HEK293 (cell line): ENCODE data around the gene THAP4.

Experiments
- GLIS1 ChIP-seq: fragments of 450-650 bp; formaldehyde crosslinking; IDR thresholded peaks from 2 replicates; pipeline ENCODE4 v1.5.1; 2016; ENCODE audit warnings: missing biosample characterization, missing genetic modification characterization
- GLIS2 ChIP-seq: fragments of 450-650 bp; formaldehyde crosslinking; IDR thresholded peaks from 2 replicates; pipeline ENCODE4 v1.5.1; 2016; ENCODE audit warnings: missing biosample characterization, missing genetic modification characterization
- KLF16 ChIP-seq: fragments of 450-650 bp; formaldehyde crosslinking; IDR thresholded peaks from 2 replicates; pipeline ENCODE4 v1.5.1; 2017; ENCODE audit warnings: missing biosample characterization, missing genetic modification characterization
- TCF7L2 ChIP-seq: IDR thresholded peaks from 2 replicates; pipeline ENCODE4 v1.6.1; 2011; ENCODE audit warnings: low read depth, mild to moderate bottlenecking, inconsistent platforms, low read length, moderate library complexity, borderline replicate concordance
- TRIM28 ChIP-seq: IDR thresholded peaks from 2 replicates; pipeline ENCODE4 v1.6.1; 2011; ENCODE audit warnings: low read length, control low read depth, borderline replicate concordance
- YY2 ChIP-seq: fragments of 450-650 bp; formaldehyde crosslinking; IDR thresholded peaks from 2 replicates; pipeline ENCODE4 v1.5.1; 2016; ENCODE audit warnings: missing biosample characterization, missing genetic modification characterization
- ZBTB17 ChIP-seq: fragments of 450-650 bp; formaldehyde crosslinking; IDR thresholded peaks from 2 replicates; pipeline ENCODE4 v1.5.1; 2016; ENCODE audit warnings: missing biosample characterization, missing genetic modification characterization
- ZBTB20 ChIP-seq: fragments of 450-650 bp; formaldehyde crosslinking; IDR thresholded peaks from 2 replicates; pipeline ENCODE4 v1.5.1; 2016; ENCODE audit warnings: missing biosample characterization, missing genetic modification characterization
- ZBTB8A ChIP-seq: fragments of 450-650 bp; formaldehyde crosslinking; IDR thresholded peaks from 2 replicates; pipeline ENCODE4 v1.5.1; 2016; ENCODE audit warnings: missing biosample characterization, missing genetic modification characterization
- ZFHX2 ChIP-seq: fragments of 450-650 bp; formaldehyde crosslinking; conservative IDR thresholded peaks from 2 replicates; pipeline ENCODE4 v1.5.1; 2016; ENCODE audit warnings: missing biosample characterization, missing genetic modification characterization
- ZNF10 ChIP-seq: fragments of 450-650 bp; formaldehyde crosslinking; IDR thresholded peaks from 2 replicates; pipeline ENCODE4 v1.5.1; 2017; ENCODE audit warnings: missing biosample characterization, missing genetic modification characterization
- ZNF214 ChIP-seq: fragments of 450-650 bp; formaldehyde crosslinking; IDR thresholded peaks from 2 replicates; pipeline ENCODE4 v1.5.1; 2017; ENCODE audit warnings: missing biosample characterization, mild to moderate bottlenecking, missing genetic modification characterization, borderline replicate concordance
- ZNF544 ChIP-seq: fragments of 450-650 bp; formaldehyde crosslinking; IDR thresholded peaks from 2 replicates; pipeline ENCODE4 v1.5.0; 2017; ENCODE audit warnings: missing biosample characterization, missing genetic modification characterization
- ZNF670 ChIP-seq: fragments of 450-650 bp; formaldehyde crosslinking; IDR thresholded peaks from 2 replicates; pipeline ENCODE4 v1.5.1; 2016; ENCODE audit warnings: missing biosample characterization, missing genetic modification characterization, low read depth
- ZNF776 ChIP-seq: fragments of 450-650 bp; formaldehyde crosslinking; IDR thresholded peaks from 2 replicates; pipeline ENCODE4 v1.5.0; 2017; ENCODE audit warnings: missing biosample characterization, missing genetic modification characterization, borderline replicate concordance
- ZNF777 ChIP-seq: fragments of 450-650 bp; formaldehyde crosslinking; IDR thresholded peaks from 2 replicates; pipeline ENCODE4 v1.5.1; 2017; ENCODE audit warnings: missing biosample characterization, missing genetic modification characterization, borderline replicate concordance
- TF ChIP-seq, protein P1 (sequence below): fragments of 450-650 bp; formaldehyde crosslinking; IDR thresholded peaks from 2 replicates; pipeline ENCODE4 v1.5.1; 2016; ENCODE audit warnings: missing biosample characterization, missing genetic modification characterization
- TF ChIP-seq, protein P2 (sequence below): IDR thresholded peaks from 2 replicates; pipeline ENCODE4 v1.6.1; 2011; ENCODE audit warnings: mild to moderate bottlenecking, low read depth, low read length, borderline replicate concordance
- TF ChIP-seq, protein P3 (sequence below): fragments of 450-650 bp; formaldehyde crosslinking; conservative IDR thresholded peaks from 2 replicates; pipeline ENCODE4 v1.5.1; 2016; ENCODE audit warnings: low read depth, missing biosample characterization, missing genetic modification characterization
- TF ChIP-seq, protein P4 (sequence below): fragments of 450-650 bp; formaldehyde crosslinking; optimal IDR thresholded peaks from 2 replicates; pipeline ENCODE3; 2016; ENCODE audit warnings: missing biosample characterization, mild to moderate bottlenecking, missing genetic modification characterization
- TF ChIP-seq, protein P5 (sequence below): fragments of 450-650 bp; formaldehyde crosslinking; IDR thresholded peaks from 2 replicates; pipeline ENCODE4 v1.5.1; 2016; ENCODE audit warnings: missing biosample characterization, missing genetic modification characterization
- TF ChIP-seq, protein P6 (sequence below): fragments of 450-650 bp; formaldehyde crosslinking; IDR thresholded peaks from 2 replicates; pipeline ENCODE4 v1.5.1; 2017; ENCODE audit warnings: missing biosample characterization, missing genetic modification characterization
- TF ChIP-seq, protein P7 (sequence below): fragments of 450-650 bp; formaldehyde crosslinking; IDR thresholded peaks from 2 replicates; pipeline ENCODE4 v1.5.1; 2016; ENCODE audit warnings: missing biosample characterization, missing genetic modification characterization

The THAP4 gene

DNA sequence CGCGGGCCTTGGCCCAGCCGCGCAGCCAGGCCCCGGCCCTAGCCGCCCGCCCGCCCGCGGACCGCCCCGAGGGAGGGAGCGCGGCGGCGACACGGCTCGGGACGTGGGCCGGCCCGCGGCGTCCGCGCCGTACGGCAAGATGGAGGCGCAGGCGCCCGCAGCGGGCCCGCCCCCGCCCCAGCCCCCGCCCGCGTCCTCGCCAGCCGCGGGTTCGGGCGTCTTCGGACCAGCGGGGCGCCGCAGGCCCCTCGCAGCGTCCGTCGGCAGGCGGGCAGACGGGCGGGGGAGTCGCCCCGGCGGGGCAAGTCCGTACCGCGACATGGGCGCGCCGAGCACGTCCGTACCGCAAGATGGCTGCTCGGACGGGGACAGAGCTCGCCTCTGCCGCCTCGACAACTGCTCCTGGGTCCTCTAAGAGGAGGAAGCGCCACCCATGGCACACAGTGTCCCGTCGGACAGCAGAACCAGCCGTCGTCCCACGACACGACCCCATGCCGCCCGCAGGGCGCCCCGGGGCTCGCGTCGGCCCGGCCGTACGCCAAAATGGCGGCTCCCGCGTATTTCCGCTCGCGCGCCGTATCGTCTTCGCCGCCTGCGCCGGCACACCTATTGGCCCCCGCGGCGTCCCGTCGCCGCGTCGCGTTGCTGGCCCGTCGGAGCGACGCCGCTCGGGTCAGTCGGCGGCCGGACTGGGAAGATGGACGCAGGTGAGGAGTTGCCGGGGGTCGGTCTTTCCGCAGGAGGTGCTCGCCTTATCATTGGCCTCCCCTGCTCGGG is at the start of gene THAP4, which contains the start of gene ATG4B (continued):
- TF ChIP-seq, protein P1, sequence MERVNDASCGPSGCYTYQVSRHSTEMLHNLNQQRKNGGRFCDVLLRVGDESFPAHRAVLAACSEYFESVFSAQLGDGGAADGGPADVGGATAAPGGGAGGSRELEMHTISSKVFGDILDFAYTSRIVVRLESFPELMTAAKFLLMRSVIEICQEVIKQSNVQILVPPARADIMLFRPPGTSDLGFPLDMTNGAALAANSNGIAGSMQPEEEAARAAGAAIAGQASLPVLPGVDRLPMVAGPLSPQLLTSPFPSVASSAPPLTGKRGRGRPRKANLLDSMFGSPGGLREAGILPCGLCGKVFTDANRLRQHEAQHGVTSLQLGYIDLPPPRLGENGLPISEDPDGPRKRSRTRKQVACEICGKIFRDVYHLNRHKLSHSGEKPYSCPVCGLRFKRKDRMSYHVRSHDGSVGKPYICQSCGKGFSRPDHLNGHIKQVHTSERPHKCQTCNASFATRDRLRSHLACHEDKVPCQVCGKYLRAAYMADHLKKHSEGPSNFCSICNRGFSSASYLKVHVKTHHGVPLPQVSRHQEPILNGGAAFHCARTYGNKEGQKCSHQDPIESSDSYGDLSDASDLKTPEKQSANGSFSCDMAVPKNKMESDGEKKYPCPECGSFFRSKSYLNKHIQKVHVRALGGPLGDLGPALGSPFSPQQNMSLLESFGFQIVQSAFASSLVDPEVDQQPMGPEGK (tag by site-specific recombination) = peak; percentile 52
- TF ChIP-seq GLIS2 (tag by site-specific recombination) = peak; percentile 51; the same call in 1 of the 2 replicates
- TF ChIP-seq, protein P2, sequence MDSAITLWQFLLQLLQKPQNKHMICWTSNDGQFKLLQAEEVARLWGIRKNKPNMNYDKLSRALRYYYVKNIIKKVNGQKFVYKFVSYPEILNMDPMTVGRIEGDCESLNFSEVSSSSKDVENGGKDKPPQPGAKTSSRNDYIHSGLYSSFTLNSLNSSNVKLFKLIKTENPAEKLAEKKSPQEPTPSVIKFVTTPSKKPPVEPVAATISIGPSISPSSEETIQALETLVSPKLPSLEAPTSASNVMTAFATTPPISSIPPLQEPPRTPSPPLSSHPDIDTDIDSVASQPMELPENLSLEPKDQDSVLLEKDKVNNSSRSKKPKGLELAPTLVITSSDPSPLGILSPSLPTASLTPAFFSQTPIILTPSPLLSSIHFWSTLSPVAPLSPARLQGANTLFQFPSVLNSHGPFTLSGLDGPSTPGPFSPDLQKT = peak; percentile 48; the same call in 1 of the 2 replicates
- 0 out of 2 replicates have a peak, but pooled peaks have one; percentile 47 for TF ChIP-seq KLF16 (tag by site-specific recombination)
- TF ChIP-seq, protein P3, sequence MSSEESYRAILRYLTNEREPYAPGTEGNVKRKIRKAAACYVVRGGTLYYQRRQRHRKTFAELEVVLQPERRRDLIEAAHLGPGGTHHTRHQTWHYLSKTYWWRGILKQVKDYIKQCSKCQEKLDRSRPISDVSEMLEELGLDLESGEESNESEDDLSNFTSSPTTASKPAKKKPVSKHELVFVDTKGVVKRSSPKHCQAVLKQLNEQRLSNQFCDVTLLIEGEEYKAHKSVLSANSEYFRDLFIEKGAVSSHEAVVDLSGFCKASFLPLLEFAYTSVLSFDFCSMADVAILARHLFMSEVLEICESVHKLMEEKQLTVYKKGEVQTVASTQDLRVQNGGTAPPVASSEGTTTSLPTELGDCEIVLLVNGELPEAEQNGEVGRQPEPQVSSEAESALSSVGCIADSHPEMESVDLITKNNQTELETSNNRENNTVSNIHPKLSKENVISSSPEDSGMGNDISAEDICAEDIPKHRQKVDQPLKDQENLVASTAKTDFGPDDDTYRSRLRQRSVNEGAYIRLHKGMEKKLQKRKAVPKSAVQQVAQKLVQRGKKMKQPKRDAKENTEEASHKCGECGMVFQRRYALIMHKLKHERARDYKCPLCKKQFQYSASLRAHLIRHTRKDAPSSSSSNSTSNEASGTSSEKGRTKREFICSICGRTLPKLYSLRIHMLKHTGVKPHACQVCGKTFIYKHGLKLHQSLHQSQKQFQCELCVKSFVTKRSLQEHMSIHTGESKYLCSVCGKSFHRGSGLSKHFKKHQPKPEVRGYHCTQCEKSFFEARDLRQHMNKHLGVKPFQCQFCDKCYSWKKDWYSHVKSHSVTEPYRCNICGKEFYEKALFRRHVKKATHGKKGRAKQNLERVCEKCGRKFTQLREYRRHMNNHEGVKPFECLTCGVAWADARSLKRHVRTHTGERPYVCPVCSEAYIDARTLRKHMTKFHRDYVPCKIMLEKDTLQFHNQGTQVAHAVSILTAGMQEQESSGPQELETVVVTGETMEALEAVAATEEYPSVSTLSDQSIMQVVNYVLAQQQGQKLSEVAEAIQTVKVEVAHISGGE (tag by site-specific recombination) = peak; percentile 64; the same call in 1 of the 2 replicates
- no peak for TF ChIP-seq ZNF776
- peak; percentile 99 for TF ChIP-seq YY2 (tag by site-specific recombination)
- no peak for TF ChIP-seq TRIM28
- TF ChIP-seq GLIS1 (tag by site-specific recombination) = peak; percentile 56
- TF ChIP-seq, protein P4, sequence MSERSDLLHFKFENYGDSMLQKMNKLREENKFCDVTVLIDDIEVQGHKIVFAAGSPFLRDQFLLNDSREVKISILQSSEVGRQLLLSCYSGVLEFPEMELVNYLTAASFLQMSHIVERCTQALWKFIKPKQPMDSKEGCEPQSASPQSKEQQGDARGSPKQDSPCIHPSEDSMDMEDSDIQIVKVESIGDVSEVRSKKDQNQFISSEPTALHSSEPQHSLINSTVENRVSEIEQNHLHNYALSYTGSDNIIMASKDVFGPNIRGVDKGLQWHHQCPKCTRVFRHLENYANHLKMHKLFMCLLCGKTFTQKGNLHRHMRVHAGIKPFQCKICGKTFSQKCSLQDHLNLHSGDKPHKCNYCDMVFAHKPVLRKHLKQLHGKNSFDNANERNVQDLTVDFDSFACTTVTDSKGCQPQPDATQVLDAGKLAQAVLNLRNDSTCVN (tag by site-specific recombination) = peak; percentile 92
- TF ChIP-seq ZNF10 (tag by site-specific recombination) = peak; percentile 52; the same call in 1 of the 2 replicates
- no peak for TF ChIP-seq ZNF544 (tag by site-specific recombination)
- TF ChIP-seq ZBTB17 (tag by site-specific recombination) = peak; percentile 95
- TF ChIP-seq ZNF777 (tag by site-specific recombination) = 0 out of 2 replicates have a peak, but pooled peaks have one; percentile 22
- TF ChIP-seq, protein P5, sequence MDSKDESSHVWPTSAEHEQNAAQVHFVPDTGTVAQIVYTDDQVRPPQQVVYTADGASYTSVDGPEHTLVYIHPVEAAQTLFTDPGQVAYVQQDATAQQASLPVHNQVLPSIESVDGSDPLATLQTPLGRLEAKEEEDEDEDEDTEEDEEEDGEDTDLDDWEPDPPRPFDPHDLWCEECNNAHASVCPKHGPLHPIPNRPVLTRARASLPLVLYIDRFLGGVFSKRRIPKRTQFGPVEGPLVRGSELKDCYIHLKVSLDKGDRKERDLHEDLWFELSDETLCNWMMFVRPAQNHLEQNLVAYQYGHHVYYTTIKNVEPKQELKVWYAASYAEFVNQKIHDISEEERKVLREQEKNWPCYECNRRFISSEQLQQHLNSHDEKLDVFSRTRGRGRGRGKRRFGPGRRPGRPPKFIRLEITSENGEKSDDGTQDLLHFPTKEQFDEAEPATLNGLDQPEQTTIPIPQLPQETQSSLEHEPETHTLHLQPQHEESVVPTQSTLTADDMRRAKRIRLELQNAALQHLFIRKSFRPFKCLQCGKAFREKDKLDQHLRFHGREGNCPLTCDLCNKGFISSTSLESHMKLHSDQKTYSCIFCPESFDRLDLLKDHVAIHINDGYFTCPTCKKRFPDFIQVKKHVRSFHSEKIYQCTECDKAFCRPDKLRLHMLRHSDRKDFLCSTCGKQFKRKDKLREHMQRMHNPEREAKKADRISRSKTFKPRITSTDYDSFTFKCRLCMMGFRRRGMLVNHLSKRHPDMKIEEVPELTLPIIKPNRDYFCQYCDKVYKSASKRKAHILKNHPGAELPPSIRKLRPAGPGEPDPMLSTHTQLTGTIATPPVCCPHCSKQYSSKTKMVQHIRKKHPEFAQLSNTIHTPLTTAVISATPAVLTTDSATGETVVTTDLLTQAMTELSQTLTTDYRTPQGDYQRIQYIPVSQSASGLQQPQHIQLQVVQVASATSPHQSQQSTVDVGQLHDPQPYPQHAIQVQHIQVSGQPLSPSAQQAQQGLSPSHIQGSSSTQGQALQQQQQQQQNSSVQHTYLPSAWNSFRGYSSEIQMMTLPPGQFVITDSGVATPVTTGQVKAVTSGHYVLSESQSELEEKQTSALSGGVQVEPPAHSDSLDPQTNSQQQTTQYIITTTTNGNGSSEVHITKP (tag by site-specific recombination) = peak; percentile 13; the same call in 1 of the 2 replicates
- TF ChIP-seq TCF7L2 = peak; percentile 92
- peak; percentile 85 for TF ChIP-seq ZBTB8A
- TF ChIP-seq, protein P6, sequence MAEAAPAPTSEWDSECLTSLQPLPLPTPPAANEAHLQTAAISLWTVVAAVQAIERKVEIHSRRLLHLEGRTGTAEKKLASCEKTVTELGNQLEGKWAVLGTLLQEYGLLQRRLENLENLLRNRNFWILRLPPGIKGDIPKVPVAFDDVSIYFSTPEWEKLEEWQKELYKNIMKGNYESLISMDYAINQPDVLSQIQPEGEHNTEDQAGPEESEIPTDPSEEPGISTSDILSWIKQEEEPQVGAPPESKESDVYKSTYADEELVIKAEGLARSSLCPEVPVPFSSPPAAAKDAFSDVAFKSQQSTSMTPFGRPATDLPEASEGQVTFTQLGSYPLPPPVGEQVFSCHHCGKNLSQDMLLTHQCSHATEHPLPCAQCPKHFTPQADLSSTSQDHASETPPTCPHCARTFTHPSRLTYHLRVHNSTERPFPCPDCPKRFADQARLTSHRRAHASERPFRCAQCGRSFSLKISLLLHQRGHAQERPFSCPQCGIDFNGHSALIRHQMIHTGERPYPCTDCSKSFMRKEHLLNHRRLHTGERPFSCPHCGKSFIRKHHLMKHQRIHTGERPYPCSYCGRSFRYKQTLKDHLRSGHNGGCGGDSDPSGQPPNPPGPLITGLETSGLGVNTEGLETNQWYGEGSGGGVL = no peak
- peak; percentile 48; the same call in 1 of the 2 replicates for TF ChIP-seq ZFHX2
- no peak for TF ChIP-seq ZNF214 (tag by site-specific recombination)
- TF ChIP-seq, protein P7, sequence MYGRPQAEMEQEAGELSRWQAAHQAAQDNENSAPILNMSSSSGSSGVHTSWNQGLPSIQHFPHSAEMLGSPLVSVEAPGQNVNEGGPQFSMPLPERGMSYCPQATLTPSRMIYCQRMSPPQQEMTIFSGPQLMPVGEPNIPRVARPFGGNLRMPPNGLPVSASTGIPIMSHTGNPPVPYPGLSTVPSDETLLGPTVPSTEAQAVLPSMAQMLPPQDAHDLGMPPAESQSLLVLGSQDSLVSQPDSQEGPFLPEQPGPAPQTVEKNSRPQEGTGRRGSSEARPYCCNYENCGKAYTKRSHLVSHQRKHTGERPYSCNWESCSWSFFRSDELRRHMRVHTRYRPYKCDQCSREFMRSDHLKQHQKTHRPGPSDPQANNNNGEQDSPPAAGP (tag by site-specific recombination) = 0 out of 2 replicates have a peak, but pooled peaks have one; percentile 45
- no peak for TF ChIP-seq ZNF670 (tag by site-specific recombination)
- peak; percentile 88 for TF ChIP-seq ZBTB20 (tag by site-specific recombination)
